AG04449 (cell line): ENCODE measurements around the gene SMIM28.
"Not testable (repeated sequence)": the region's sequence is repeated elsewhere in the genome, so short reads cannot be mapped to it uniquely, and the experiment has no call there.

Source experiments
- CTCF ChIA-PET: fragments of 350-600 bp; formaldehyde crosslinking; extraction: SDS; loops from one replicate; lab custom pipeline; 2021; ENCODE audit warnings: antibody characterized with exemption; lab: Yijun Ruan, JAX
- POLR2A ChIA-PET: fragments of 400-600, 350-600 bp; formaldehyde crosslinking; extraction: SDS; loops from one replicate; lab custom pipeline; 2020; ENCODE audit warnings: antibody characterized with exemption, inconsistent platforms; lab: Yijun Ruan, JAX
- DNase-seq: peaks from one replicate; pipeline ENCODE4 v3.0.0-alpha.2; 2010; ENCODE audit warnings: low read depth, low spot score
- H3K4me3 ChIP-seq: 2 replicates; pipeline ENCODE4 v1.5.1; 2011; ENCODE audit warnings: low read depth, mild to moderate bottlenecking, control low read depth, low read length
- TF ChIP-seq, protein P1 (sequence below): IDR thresholded peaks from one replicate; pipeline ENCODE4 v1.5.1; 2011; ENCODE audit warnings: mild to moderate bottlenecking, moderate library complexity, low read length, control low read depth, inconsistent platforms; ENCODE audit not compliant: insufficient read depth; ENCODE audit errors: missing control alignments

The SMIM28 gene

GRCh38 chr6:138421608-138422007, 43.9 kb downstream of the SMIM28 start:
- no peak overlapping the region for H3K4me3 ChIP-seq
- DNase-seq, result no peak
- ChIA-PET POLR2A (no interaction called here), CTCF (interaction anchor here (1.1 to 2.1 kb wide), 4 partner anchors 94 to 306 kb away, joined by 3 to 7 read pairs (median 5); no protein-coding TSS in a partner anchor)
- TF ChIP-seq, protein P1, sequence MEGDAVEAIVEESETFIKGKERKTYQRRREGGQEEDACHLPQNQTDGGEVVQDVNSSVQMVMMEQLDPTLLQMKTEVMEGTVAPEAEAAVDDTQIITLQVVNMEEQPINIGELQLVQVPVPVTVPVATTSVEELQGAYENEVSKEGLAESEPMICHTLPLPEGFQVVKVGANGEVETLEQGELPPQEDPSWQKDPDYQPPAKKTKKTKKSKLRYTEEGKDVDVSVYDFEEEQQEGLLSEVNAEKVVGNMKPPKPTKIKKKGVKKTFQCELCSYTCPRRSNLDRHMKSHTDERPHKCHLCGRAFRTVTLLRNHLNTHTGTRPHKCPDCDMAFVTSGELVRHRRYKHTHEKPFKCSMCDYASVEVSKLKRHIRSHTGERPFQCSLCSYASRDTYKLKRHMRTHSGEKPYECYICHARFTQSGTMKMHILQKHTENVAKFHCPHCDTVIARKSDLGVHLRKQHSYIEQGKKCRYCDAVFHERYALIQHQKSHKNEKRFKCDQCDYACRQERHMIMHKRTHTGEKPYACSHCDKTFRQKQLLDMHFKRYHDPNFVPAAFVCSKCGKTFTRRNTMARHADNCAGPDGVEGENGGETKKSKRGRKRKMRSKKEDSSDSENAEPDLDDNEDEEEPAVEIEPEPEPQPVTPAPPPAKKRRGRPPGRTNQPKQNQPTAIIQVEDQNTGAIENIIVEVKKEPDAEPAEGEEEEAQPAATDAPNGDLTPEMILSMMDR, result no peak

- ChIA-PET POLR2A (no interaction called here), CTCF (interaction anchor here (0.8 to 9.3 kb wide), 7 partner anchors 13 to 307 kb away, joined by 3 to 121 read pairs (median 4); partner anchors contain the start of gene HEBP2)
- no peak for DNase-seq
- TF ChIP-seq, protein P1, result no peak
- no peak overlapping the region for H3K4me3 ChIP-seq
These were observed 45.2 kb downstream of the SMIM28 start for GRCh38 chr6:138422861-138423260.

DNA sequence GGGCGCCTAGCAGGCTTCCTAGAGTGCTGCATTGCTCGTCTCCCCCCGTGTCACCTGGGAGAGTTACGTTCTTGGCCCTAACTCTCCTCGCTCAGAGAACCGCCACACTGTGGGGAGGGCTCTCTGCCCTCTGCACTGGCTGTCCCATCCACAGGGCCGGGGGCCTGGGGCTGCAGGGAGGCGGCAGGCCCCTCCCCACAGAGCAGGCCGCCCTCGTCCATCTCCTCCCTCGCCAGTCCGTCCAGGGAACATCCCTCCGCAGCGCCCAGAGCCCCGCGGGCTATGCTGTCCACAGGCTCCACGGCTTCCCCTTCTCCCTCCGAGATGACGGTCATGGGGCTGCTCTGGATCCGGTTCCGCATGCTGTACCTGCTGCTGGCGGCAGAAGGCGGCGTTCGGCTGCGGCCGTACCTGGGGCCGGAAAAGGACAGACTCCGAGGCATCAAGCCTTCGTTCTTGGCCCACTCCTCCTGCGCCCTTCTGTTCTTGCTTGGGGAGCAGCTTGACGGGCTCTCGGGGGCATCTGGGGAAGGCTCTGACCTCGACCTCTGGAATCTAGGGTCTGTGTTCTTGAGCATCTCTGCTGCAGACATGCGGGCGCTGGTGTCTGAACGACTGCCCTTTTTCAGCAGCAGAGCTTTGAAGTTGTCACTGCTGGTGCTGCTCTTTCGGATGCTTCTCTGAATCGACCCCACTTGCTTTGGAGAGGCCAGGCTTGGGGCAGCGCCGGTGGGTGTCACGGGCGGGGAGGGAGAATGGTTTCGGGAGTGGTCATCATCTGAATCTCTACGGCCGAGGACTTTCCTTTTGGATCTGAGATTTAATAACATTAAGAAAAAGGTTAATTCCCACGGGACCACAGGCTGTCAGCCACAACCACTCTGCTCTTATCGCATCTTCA, 46.5 kb downstream of the SMIM28 start:
- no peak overlapping the region for H3K4me3 ChIP-seq
- ChIA-PET CTCF (interaction anchor here (0.8 to 9.4 kb wide), 4 partner anchors 84 to 309 kb away, joined by 4 to 121 read pairs (median 93); no protein-coding TSS in a partner anchor), POLR2A (no interaction called here)
- TF ChIP-seq, protein P1, result no peak
- DNase-seq, result no peak

DNA sequence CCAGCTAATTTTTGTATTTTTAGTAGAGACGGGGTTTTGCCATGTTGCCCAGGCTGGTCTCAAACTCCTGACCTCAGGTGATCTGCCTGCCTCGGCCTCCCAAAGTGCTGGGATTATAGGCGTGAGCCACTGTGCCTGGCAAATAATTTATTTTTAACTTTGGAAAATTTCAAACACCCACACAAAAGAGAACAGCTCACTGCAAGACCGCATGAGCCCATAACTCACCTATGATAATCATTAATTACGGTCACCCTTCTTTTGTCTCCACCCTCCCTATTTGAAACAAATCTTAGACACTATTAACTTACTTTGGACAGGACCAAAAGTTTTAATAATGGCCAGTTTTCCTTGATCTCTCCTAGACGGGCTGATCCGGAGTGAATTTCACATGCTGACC, 47.6 kb downstream of the SMIM28 start:
- CTCF ChIA-PET, result interaction anchor here (5.7 to 9.4 kb wide), 4 partner anchors 83 to 309 kb away, joined by 35 to 121 read pairs (median 93); no protein-coding TSS in a partner anchor
- H3K4me3 ChIP-seq, DNase-seq, POLR2A ChIA-PET: not testable (repeated sequence)

DNA sequence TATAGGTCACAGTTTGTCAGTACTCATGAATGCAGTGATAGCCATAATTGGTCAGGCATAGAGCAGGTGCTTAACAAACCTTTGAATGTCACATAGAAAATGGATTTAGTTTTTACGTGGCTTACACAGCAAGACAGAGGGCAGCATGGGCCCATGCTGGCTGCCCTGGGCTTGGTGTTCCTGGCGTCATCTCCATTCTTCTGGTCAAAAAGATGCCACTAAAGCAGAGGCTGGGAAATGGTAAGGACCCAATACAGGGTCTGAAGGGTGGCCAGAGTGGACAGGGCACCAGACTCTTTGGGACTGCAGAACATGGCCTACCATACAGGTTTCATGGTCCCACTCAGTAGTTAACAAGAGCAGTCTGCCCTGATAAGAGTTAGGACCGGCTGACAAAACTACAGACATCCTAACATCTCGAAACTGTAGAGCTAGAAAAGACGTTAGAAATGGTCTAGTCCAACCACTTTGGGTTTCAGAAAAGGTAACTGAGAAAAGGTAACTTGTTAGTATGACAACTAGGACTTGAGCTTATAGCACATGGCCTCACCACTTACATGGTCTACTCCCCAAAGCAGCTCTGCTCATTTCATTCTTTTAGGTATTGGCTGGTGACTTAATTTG, 48.9 kb downstream of the SMIM28 start:
- H3K4me3 ChIP-seq, result no peak overlapping the region
- TF ChIP-seq, protein P1, result no peak
- ChIA-PET POLR2A (no interaction called here), CTCF (interaction anchor here (0.8 to 9.4 kb wide), 12 partner anchors 14 to 424 kb away, joined by 3 to 121 read pairs (median 18); no protein-coding TSS in a partner anchor)
- no peak for DNase-seq

- CTCF ChIA-PET, result interaction anchor here (0.7 to 9.4 kb wide), 16 partner anchors 10 to 342 kb away, joined by 3 to 121 read pairs (median 8); no protein-coding TSS in a partner anchor
- no peak for DNase-seq
- POLR2A ChIA-PET, result interaction anchor here (0.5 kb wide), 1 partner anchor 314 kb away, joined by 4 read pairs; no protein-coding TSS in a partner anchor
- TF ChIP-seq, protein P1, result no peak
- no peak overlapping the region for H3K4me3 ChIP-seq
These were observed 50.0 kb downstream of the SMIM28 start for GRCh38 chr6:138427701-138428100.
